WERI-Rb-1 (cell line): Measurements from ENCODE around the gene RNF212B.

Source experiments
- DNase-seq: peaks from one replicate; pipeline ENCODE4 v3.0.0-alpha.2; 2020
- H3K27ac ChIP-seq: fragments of 250-450 bp; sonication (Bioruptor Pico); 2 replicates; pipeline ENCODE4 v1.5.1; 2020; ENCODE audit warnings: mild to moderate bottlenecking, moderate library complexity
- H3K27me3 ChIP-seq: fragments of 250-450 bp; sonication (Bioruptor Pico); 2 replicates; pipeline ENCODE4 v1.5.1; 2021; ENCODE audit warnings: mild to moderate bottlenecking, low read depth, moderate library complexity; ENCODE audit not compliant: insufficient read depth, severe bottlenecking
- H3K36me3 ChIP-seq: fragments of 250-450 bp; sonication (Bioruptor Pico); 2 replicates; pipeline ENCODE4 v1.5.1; 2020; ENCODE audit warnings: mild to moderate bottlenecking, moderate library complexity
- H3K4me3 ChIP-seq: 2 replicates; pipeline ENCODE4 v1.5.1; 2011; ENCODE audit warnings: low read depth, mild to moderate bottlenecking, control low read depth, low read length
- H3K9me3 ChIP-seq: fragments of 250-450 bp; sonication (Bioruptor Pico); 2 replicates; pipeline ENCODE4 v1.5.1; 2021; ENCODE audit warnings: mild to moderate bottlenecking, moderate library complexity; ENCODE audit not compliant: severe bottlenecking
- CTCF ChIP-seq: IDR thresholded peaks from 2 replicates; pipeline ENCODE4 v1.5.1; 2011; ENCODE audit warnings: low read depth, mild to moderate bottlenecking, control low read depth, inconsistent platforms, low read length

RNF212B gene

GRCh38 chr14:23206422-23207145 is 31.2 kb upstream of the RNF212B start:
- TF ChIP-seq CTCF, result no peak
- DNase-seq, result no peak
- H3K27me3 ChIP-seq, result no peaks in the 10 kb centered on the region
- H3K9me3 ChIP-seq, result no peaks in the 10 kb centered on the region
- H3K4me3 ChIP-seq, result no peak overlapping the region
- no peaks in the 10 kb centered on the region for H3K36me3 ChIP-seq
- H3K27ac ChIP-seq, result no peak overlapping the region

GRCh38 chr14:23207146-23207540 is 30.6 kb upstream of the RNF212B start:
- Histone ChIP-seq H3K9me3 (no peaks in the 10 kb centered on the region), H3K27me3 (no peaks in the 10 kb centered on the region), H3K4me3 (no peak overlapping the region), H3K27ac (no peak overlapping the region), H3K36me3 (no peaks in the 10 kb centered on the region)
- DNase-seq, result no peak
- TF ChIP-seq CTCF, result no peak

- H3K27ac ChIP-seq, result no peak overlapping the region
- H3K27me3 ChIP-seq, result no peaks in the 10 kb centered on the region
- H3K4me3 ChIP-seq, result no peak overlapping the region
- no peak for TF ChIP-seq CTCF
- no peak for DNase-seq
- H3K36me3 ChIP-seq, result no peaks in the 10 kb centered on the region
- H3K9me3 ChIP-seq, result no peaks in the 10 kb centered on the region
These were observed 29.4 kb upstream of the RNF212B start for GRCh38 chr14:23208324-23208723.

- H3K36me3 ChIP-seq, result no peaks in the 10 kb centered on the region
- H3K9me3 ChIP-seq, result no peaks in the 10 kb centered on the region
- H3K4me3 ChIP-seq, result no peak overlapping the region
- H3K27me3 ChIP-seq, result no peaks in the 10 kb centered on the region
- no peak for DNase-seq
- H3K27ac ChIP-seq, result no peak overlapping the region
- no peak for TF ChIP-seq CTCF
These were observed 27.9 kb upstream of the RNF212B start for GRCh38 chr14:23209651-23210423.

- TF ChIP-seq CTCF, result no peak
- DNase-seq, result no peak
- H3K9me3 ChIP-seq, result peaks cover 3% of the 10 kb centered on the region
These were observed 22.3 kb upstream of the RNF212B start for GRCh38 chr14:23215421-23215820.

More at GRCh38 chr14:23215421-23215820, 22.3 kb upstream of the RNF212B start:
- Histone ChIP-seq H3K36me3 (no peaks in the 10 kb centered on the region), H3K27ac (no peak overlapping the region), H3K27me3 (no peaks in the 10 kb centered on the region), H3K4me3 (no peak overlapping the region)
